GM12864 (cell line): ENCODE measurements around the gene RERE.

ENCODE experiments used
- DNase-seq: peaks from one replicate; pipeline ENCODE4 v3.0.0-alpha.2; 2011; ENCODE audit warnings: low read depth
- H3K4me3 ChIP-seq: 2 replicates; pipeline ENCODE4 v1.5.1; 2011; ENCODE audit warnings: mild to moderate bottlenecking, low read depth, low read length, control low read depth
- TF ChIP-seq, protein P1 (sequence below): IDR thresholded peaks from 2 replicates; pipeline ENCODE4 v1.5.1; 2011; ENCODE audit warnings: low read depth, mild to moderate bottlenecking, moderate library complexity, low read length, control low read depth, inconsistent platforms; ENCODE audit errors: missing control alignments

The RERE gene

GRCh38 chr1:8423269-8423691 is 394.2 kb downstream of the RERE start:
- TF ChIP-seq, protein P1, sequence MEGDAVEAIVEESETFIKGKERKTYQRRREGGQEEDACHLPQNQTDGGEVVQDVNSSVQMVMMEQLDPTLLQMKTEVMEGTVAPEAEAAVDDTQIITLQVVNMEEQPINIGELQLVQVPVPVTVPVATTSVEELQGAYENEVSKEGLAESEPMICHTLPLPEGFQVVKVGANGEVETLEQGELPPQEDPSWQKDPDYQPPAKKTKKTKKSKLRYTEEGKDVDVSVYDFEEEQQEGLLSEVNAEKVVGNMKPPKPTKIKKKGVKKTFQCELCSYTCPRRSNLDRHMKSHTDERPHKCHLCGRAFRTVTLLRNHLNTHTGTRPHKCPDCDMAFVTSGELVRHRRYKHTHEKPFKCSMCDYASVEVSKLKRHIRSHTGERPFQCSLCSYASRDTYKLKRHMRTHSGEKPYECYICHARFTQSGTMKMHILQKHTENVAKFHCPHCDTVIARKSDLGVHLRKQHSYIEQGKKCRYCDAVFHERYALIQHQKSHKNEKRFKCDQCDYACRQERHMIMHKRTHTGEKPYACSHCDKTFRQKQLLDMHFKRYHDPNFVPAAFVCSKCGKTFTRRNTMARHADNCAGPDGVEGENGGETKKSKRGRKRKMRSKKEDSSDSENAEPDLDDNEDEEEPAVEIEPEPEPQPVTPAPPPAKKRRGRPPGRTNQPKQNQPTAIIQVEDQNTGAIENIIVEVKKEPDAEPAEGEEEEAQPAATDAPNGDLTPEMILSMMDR = no peak
- H3K4me3 ChIP-seq = peak overlapping the region; percentile 69
- DNase-seq = no peak

- TF ChIP-seq, protein P1 = no peak
- peak overlapping the region; percentile 69 for H3K4me3 ChIP-seq
- no peak for DNase-seq
These were observed 394.8 kb downstream of the RERE start for GRCh38 chr1:8422510-8423268.

GRCh38 chr1:8421721-8422120 is 395.7 kb downstream of the RERE start:
- peak overlapping the region; percentile 69 for H3K4me3 ChIP-seq
- TF ChIP-seq, protein P1 = no peak
- no peak for DNase-seq

GRCh38 chr1:8420318-8420717 is 397.1 kb downstream of the RERE start:
- H3K4me3 ChIP-seq = no peak overlapping the region
- no peak for DNase-seq
- TF ChIP-seq, protein P1 = no peak

GRCh38 chr1:8419861-8420260 is 397.6 kb downstream of the RERE start:
- no peak overlapping the region for H3K4me3 ChIP-seq
- no peak for DNase-seq
- TF ChIP-seq, protein P1 = no peak

- DNase-seq = no peak
- H3K4me3 ChIP-seq = no peak overlapping the region
- TF ChIP-seq, protein P1 = no peak
These were observed 398.3 kb downstream of the RERE start for GRCh38 chr1:8419172-8419571.

DNA sequence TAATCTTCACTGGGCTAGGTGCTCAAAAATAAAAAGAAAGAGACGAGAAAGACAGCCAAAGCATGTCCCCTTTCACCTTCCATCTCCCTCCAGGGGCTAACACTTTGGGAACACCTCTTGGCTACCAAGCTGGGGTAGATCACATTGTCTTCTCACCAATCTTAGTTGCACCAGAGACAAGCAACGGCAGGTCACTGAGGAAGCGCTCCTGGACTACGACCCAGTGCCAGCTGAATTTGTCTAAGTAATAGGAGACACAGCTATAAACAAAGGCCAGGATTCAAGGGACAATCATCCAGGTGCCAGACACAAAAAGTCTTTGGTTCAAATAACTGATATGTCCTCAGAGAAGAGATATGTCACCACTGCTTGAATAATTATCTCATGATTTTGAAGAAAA is 399.1 kb downstream of the RERE start:
- TF ChIP-seq, protein P1 = no peak
- H3K4me3 ChIP-seq = no peak overlapping the region
- no peak for DNase-seq
